ENCODE results near the gene RRAGD.

The RRAGD gene

GRCh38 chr6:89328976-89329375 is 83.1 kb downstream of the RRAGD start:
- Histone ChIP-seq H3K9ac (no peak overlapping the region), H3K4me1 (peaks cover 0 to 3% (median 0%) of the 10 kb centered on the region in 10 experiments; a peak in 3 of 20 replicates), H4K20me1 (peaks cover 0 to 27% (median 14%) of the 10 kb centered on the region in 11 experiments; a peak in 12 of 22 replicates), H3K27me3 (no peaks in the 10 kb centered on the region), H3K4me3 (no peak overlapping the region), H3K9me3 (replicated peaks in 1 of 11) (no peaks in the 10 kb centered on the region), H3K36me3 (peaks cover 59 to 90% (median 73%) of the 10 kb centered on the region in 11 experiments), H3K27ac (no peak overlapping the region), H3K4me2 (no peak overlapping the region)
- TF ChIP-seq Cebpa-rat (IDR thresholded peaks at IDR 0.05): no peak

- Histone ChIP-seq H3K4me3 (no peak overlapping the region), H4K20me1 (peaks cover 0 to 6% (median 0%) of the 10 kb centered on the region in 11 experiments; a peak in 4 of 22 replicates), H3K27ac (no peak overlapping the region), H3K36me3 (peaks cover 30 to 55% (median 35%) of the 10 kb centered on the region in 11 experiments; a peak in 21 of 22 replicates), H3K4me2 (no peak overlapping the region), H3K4me1 (peaks cover 0 to 33% (median 0%) of the 10 kb centered on the region in 10 experiments; a peak in 7 of 20 replicates), H3K9ac (no peak overlapping the region), H3K9me3 (replicated peaks in 1 of 11) (peaks cover 0 to 8% (median 0%) of the 10 kb centered on the region in 11 experiments; a peak in 3 of 22 replicates), H3K27me3 (no peaks in the 10 kb centered on the region)
- TF ChIP-seq Cebpa-rat (IDR thresholded peaks at IDR 0.05): no peak
Measured at GRCh38 chr6:89324304-89324703, 87.8 kb downstream of the RRAGD start.

GRCh38 chr6:89323511-89323971 is 88.5 kb downstream of the RRAGD start:
- Histone ChIP-seq H4K20me1 (peaks cover 0 to 6% (median 0%) of the 10 kb centered on the region in 11 experiments; a peak in 3 of 22 replicates), H3K9ac (no peak overlapping the region), H3K27ac (no peak overlapping the region), H3K4me1 (peaks cover 0 to 33% (median 0%) of the 10 kb centered on the region in 10 experiments; a peak in 7 of 20 replicates), H3K9me3 (replicated peaks in 1 of 11) (peaks cover 0 to 8% (median 0%) of the 10 kb centered on the region in 11 experiments; a peak in 3 of 22 replicates), H3K27me3 (no peaks in the 10 kb centered on the region), H3K4me3 (no peak overlapping the region), H3K36me3 (peaks cover 22 to 50% (median 28%) of the 10 kb centered on the region in 11 experiments; a peak in 20 of 22 replicates), H3K4me2 (0 out of 22 replicates have a peak overlapping the region, but pooled peaks of 1 of the 11 experiments have one; percentile 19)
- no peak for TF ChIP-seq Cebpa-rat (IDR thresholded peaks at IDR 0.05)

- H3K36me3 ChIP-seq: peaks cover 3 to 45% (median 8%) of the 10 kb centered on the region in 11 experiments; a peak in 16 of 22 replicates
- H3K9ac ChIP-seq: peak overlapping the region in 2 of 11 experiments; percentile 48; a peak in 2 of 22 replicates
- peaks cover 0 to 33% (median 0%) of the 10 kb centered on the region in 10 experiments; a peak in 7 of 20 replicates for H3K4me1 ChIP-seq
- H3K27me3 ChIP-seq: no peaks in the 10 kb centered on the region
- H4K20me1 ChIP-seq: no peaks in the 10 kb centered on the region
- TF ChIP-seq Cebpa-rat (IDR thresholded peaks at IDR 0.05): no peak
- H3K4me3 ChIP-seq: peak overlapping the region in 1 of 10 experiments; percentile 16; a peak in 1 of 20 replicates
- H3K27ac ChIP-seq: peak overlapping the region in 1 of 11 experiments; percentile 51; a peak in 1 of 22 replicates
- H3K4me2 ChIP-seq: peak overlapping the region in 3 of 11 experiments; percentile 8 to 69 (median 64); a peak in 4 of 22 replicates
- H3K9me3 ChIP-seq (replicated peaks in 1 of 11): peaks cover 0 to 8% (median 0%) of the 10 kb centered on the region in 11 experiments; a peak in 3 of 22 replicates
Measured at GRCh38 chr6:89321131-89321970, 90.7 kb downstream of the RRAGD start.

- no peak for TF ChIP-seq Cebpa-rat (IDR thresholded peaks at IDR 0.05)
- H3K4me2 ChIP-seq: no peak overlapping the region
- no peak overlapping the region for H3K9ac ChIP-seq
- H4K20me1 ChIP-seq: no peaks in the 10 kb centered on the region
- no peak overlapping the region for H3K27ac ChIP-seq
- H3K9me3 ChIP-seq (replicated peaks in 1 of 11): peaks cover 0 to 8% (median 0%) of the 10 kb centered on the region in 11 experiments; a peak in 3 of 22 replicates
- H3K4me3 ChIP-seq: no peak overlapping the region
- H3K27me3 ChIP-seq: no peaks in the 10 kb centered on the region
- H3K4me1 ChIP-seq: peaks cover 0 to 42% (median 0%) of the 10 kb centered on the region in 10 experiments; a peak in 7 of 20 replicates
- H3K36me3 ChIP-seq: peaks cover 0 to 37% (median 5%) of the 10 kb centered on the region in 11 experiments; a peak in 13 of 22 replicates
Measured at GRCh38 chr6:89320012-89320559, 92.0 kb downstream of the RRAGD start.

GRCh38 chr6:89317067-89317466 is 95.0 kb downstream of the RRAGD start:
- Histone ChIP-seq H3K9me3 (replicated peaks in 1 of 11) (peaks cover 0 to 8% (median 0%) of the 10 kb centered on the region in 11 experiments; a peak in 3 of 22 replicates), H3K4me1 (peaks cover 0 to 39% (median 0%) of the 10 kb centered on the region in 10 experiments; a peak in 7 of 20 replicates), H3K27me3 (no peaks in the 10 kb centered on the region), H3K36me3 (peaks cover 0 to 37% (median 10%) of the 10 kb centered on the region in 11 experiments; a peak in 14 of 22 replicates), H3K4me3 (no peak overlapping the region), H4K20me1 (no peaks in the 10 kb centered on the region), H3K4me2 (no peak overlapping the region), H3K9ac (no peak overlapping the region), H3K27ac (no peak overlapping the region)
- TF ChIP-seq Cebpa-rat (IDR thresholded peaks at IDR 0.05): no peak

- no peak within 1 kb of the TSS for H3K27ac ChIP-seq
- peaks cover 0 to 2% (median 0%) of the 10 kb centered on the region in 11 experiments; a peak in 1 of 22 replicates for H3K9me3 ChIP-seq (replicated peaks in 1 of 11)
- peaks cover 0 to 40% (median 0%) of the 10 kb centered on the region in 10 experiments; a peak in 5 of 20 replicates for H3K4me1 ChIP-seq
- no peaks in the 10 kb centered on the region for H3K27me3 ChIP-seq
- H3K4me2 ChIP-seq: no peak within 1 kb of the TSS
- TF ChIP-seq Cebpa-rat (IDR thresholded peaks at IDR 0.05): no peak
- H3K4me3 ChIP-seq: no peak within 1 kb of the TSS
- H3K36me3 ChIP-seq: peaks cover 0 to 29% (median 10%) of the 10 kb centered on the region in 11 experiments; a peak in 12 of 22 replicates
- no peaks in the 10 kb centered on the region for H4K20me1 ChIP-seq
- no peak within 1 kb of the TSS for H3K9ac ChIP-seq
Measured at GRCh38 chr6:89315249-89315885, 96.7 kb downstream of the RRAGD start, which contains the start of gene GABRR2. TSS of gene GABRR2 (minus strand) at chr6:89315299. CDS start at chr6:89315165, 134 bp downstream.

GRCh38 chr6:89314692-89315091 is 97.4 kb downstream of the RRAGD start:
- Histone ChIP-seq H3K36me3 (peaks cover 0 to 27% (median 10%) of the 10 kb centered on the region in 11 experiments; a peak in 12 of 22 replicates), H3K4me3 (no peak overlapping the region), H3K27me3 (no peaks in the 10 kb centered on the region), H3K4me2 (no peak overlapping the region), H3K9me3 (replicated peaks in 1 of 11) (no peaks in the 10 kb centered on the region), H3K9ac (no peak overlapping the region), H3K4me1 (peaks cover 0 to 40% (median 0%) of the 10 kb centered on the region in 10 experiments; a peak in 5 of 20 replicates), H4K20me1 (no peaks in the 10 kb centered on the region), H3K27ac (no peak overlapping the region)
- TF ChIP-seq Cebpa-rat (IDR thresholded peaks at IDR 0.05): no peak

Measured in BLaER1 treated with 17β-estradiol and CSF1 and Interleukin-3, amounts not matched to agents 10 nM and 100 nM (cell line).